Vagina (tissue), 2 donors: ENCODE data around the gene ZNF175.

Source experiments
- CTCF ChIP-seq, 3 experiments: fragments of 450-650 bp in 2 of 3; fragments of 200-600 bp in 1 of 3; sonication (generic) in 1 of 3; IDR thresholded peaks; one replicate each; pipeline ENCODE4 v1.5.1; 2017 to 2019; ENCODE audit warnings: antibody characterized with exemption in 3 of 3, mild to moderate bottlenecking in 2 of 3, moderate library complexity in 2 of 3
- POLR2A ChIP-seq, 2 donors: fragments of 450-650 bp; IDR thresholded peaks; one replicate each; pipeline ENCODE4 v1.6.1; 2017; ENCODE audit warnings: antibody characterized with exemption in 2 of 2, mild to moderate bottlenecking in 2 of 2, moderate library complexity in 2 of 2

GRCh38 chr19:51590441-51590840 lies 19.4 kb downstream of the ZNF175 start:
- TF ChIP-seq CTCF (IDR thresholded peaks at IDR 0.05) (no peak), POLR2A (IDR thresholded peaks at IDR 0.05) (no peak)
